ENCODE results near the gene CIC. TPM values are rescaled to one million over a fixed set of nuclear protein-coding genes. Genes with fewer than 3 reads are reported as not detected.
"Not testable (repeated sequence)": the region's sequence is repeated elsewhere in the genome, so short reads cannot be mapped to it uniquely, and the experiment has no call there.

Gene CIC
- total RNA-seq, 1 donor from 2014 or later, result 93.4 TPM

- DNase-seq (ENCODE audit: low spot score), result no peak
Observed at GRCh38 chr19:42333975-42334696, 65.1 kb downstream of the CIC start.

- DNase-seq (ENCODE audit: low spot score), result no peak
Observed at GRCh38 chr19:42334697-42335373, 65.8 kb downstream of the CIC start.

- DNase-seq (ENCODE audit: low spot score), result no peak
Observed at GRCh38 chr19:42335374-42335936, 66.4 kb downstream of the CIC start.

GRCh38 chr19:42335971-42336370, 66.9 kb downstream of the CIC start:
- no peak for DNase-seq (ENCODE audit: low spot score)

GRCh38 chr19:42339126-42339860, 70.2 kb downstream of the CIC start:
- not testable (repeated sequence) for DNase-seq (ENCODE audit: low spot score)

- not testable (repeated sequence) for DNase-seq (ENCODE audit: low spot score)
Observed at GRCh38 chr19:42339922-42340321, 70.9 kb downstream of the CIC start.

GRCh38 chr19:42343344-42344110, 74.5 kb downstream of the CIC start:
- no peak for DNase-seq (ENCODE audit: low spot score)

- no peak for DNase-seq (ENCODE audit: low spot score)
Observed at GRCh38 chr19:42344336-42344893, 75.4 kb downstream of the CIC start.

Other genes starting within 250 kb of the CIC start
- 9.8 TPM for gene GRIK5, start 199.0 kb upstream of the CIC start, total RNA-seq
- gene ZNF574, start 193.1 kb upstream of the CIC start, total RNA-seq, result 17.1 TPM
- gene POU2F2, start 136.8 kb upstream of the CIC start, total RNA-seq, result 4.3 TPM
- 35.0 TPM for gene DEDD2, start 51.6 kb upstream of the CIC start, total RNA-seq
- 12.1 TPM for gene ZNF526, start 48.9 kb upstream of the CIC start, total RNA-seq
- 49.8 TPM for gene GSK3A, start 26.6 kb upstream of the CIC start, total RNA-seq
- gene ERF, start 14.1 kb upstream of the CIC start, total RNA-seq, result 68.3 TPM
- gene PRR19, start 32.9 kb downstream of the CIC start, total RNA-seq, result 0.75 TPM
- gene PAFAH1B3, start 33.4 kb downstream of the CIC start, total RNA-seq, result 28.6 TPM
- gene TMEM145, start 44.1 kb downstream of the CIC start, total RNA-seq, result 0.63 TPM
- 32.8 TPM for gene MEGF8, start 56.4 kb downstream of the CIC start, total RNA-seq
- 1.9 TPM for gene CNFN, start 121.0 kb downstream of the CIC start, total RNA-seq
- 20.9 TPM for gene LIPE, start 158.1 kb downstream of the CIC start, total RNA-seq
- 2.1 TPM for gene CXCL17, start 173.7 kb downstream of the CIC start, total RNA-seq

All from mucosa of gallbladder (tissue), 1 donor.